ENCODE data around the gene PLCH1. TPM values are rescaled to one million over a fixed set of nuclear protein-coding genes. Genes with fewer than 3 reads are reported as not detected.

Gene PLCH1
- total and polyA plus RNA-seq, 4 donors, result 0.03 to 1.0 (median 0.22) TPM

DNA sequence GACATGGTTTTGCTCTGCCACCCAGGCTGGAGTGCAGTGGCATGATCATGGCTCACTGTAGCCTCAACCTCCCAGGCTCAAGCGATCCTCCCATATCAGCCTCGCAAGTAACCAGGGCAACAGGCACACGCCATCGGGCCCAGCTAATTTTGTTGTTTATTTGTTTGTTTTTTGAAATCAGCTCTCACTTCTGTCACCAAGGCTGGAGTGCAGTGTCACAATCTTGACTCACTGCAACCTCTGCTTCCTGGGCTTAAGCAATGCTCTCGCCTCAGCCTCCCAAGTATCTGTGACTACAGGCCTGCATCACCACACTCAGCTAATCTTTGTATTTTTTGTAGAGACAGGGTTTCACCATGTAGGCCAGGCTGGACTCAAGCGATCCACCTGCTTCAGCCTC, 26.3 kb upstream of the PLCH1 start:
- Histone ChIP-seq H3K27ac (ENCODE audit: low read depth in 1 of 2, low read length in 2 of 2) (no peak overlapping the region), H3K36me3 (ENCODE audit: control insufficient read depth in 4 of 4, insufficient read depth in 3 of 4, low read depth in 1 of 4, low read length in 3 of 4) (peaks cover 0 to 9% (median 2%) of the 10 kb centered on the region in 4 donors), H3K9me3 (ENCODE audit: control insufficient read depth in 4 of 4, low read length in 3 of 4) (peaks cover 0 to 7% (median 5%) of the 10 kb centered on the region in 4 donors), H3K4me3 (ENCODE audit: low read depth in 1 of 3, low read length in 3 of 3) (no peak overlapping the region), H3K4me1 (ENCODE audit: control insufficient read depth in 4 of 4, insufficient read depth in 4 of 4, low read length in 3 of 4) (no peaks in the 10 kb centered on the region), H3K27me3 (ENCODE audit: control insufficient read depth in 4 of 4, insufficient read depth in 4 of 4, low read length in 3 of 4) (no peaks in the 10 kb centered on the region), H3K9ac (ENCODE audit: low read depth in 1 of 2, low read length in 2 of 2) (no peak overlapping the region)
- 96% methylated on average over 6 of the region's 6 CpGs for WGBS
- TF ChIP-seq, protein P1, sequence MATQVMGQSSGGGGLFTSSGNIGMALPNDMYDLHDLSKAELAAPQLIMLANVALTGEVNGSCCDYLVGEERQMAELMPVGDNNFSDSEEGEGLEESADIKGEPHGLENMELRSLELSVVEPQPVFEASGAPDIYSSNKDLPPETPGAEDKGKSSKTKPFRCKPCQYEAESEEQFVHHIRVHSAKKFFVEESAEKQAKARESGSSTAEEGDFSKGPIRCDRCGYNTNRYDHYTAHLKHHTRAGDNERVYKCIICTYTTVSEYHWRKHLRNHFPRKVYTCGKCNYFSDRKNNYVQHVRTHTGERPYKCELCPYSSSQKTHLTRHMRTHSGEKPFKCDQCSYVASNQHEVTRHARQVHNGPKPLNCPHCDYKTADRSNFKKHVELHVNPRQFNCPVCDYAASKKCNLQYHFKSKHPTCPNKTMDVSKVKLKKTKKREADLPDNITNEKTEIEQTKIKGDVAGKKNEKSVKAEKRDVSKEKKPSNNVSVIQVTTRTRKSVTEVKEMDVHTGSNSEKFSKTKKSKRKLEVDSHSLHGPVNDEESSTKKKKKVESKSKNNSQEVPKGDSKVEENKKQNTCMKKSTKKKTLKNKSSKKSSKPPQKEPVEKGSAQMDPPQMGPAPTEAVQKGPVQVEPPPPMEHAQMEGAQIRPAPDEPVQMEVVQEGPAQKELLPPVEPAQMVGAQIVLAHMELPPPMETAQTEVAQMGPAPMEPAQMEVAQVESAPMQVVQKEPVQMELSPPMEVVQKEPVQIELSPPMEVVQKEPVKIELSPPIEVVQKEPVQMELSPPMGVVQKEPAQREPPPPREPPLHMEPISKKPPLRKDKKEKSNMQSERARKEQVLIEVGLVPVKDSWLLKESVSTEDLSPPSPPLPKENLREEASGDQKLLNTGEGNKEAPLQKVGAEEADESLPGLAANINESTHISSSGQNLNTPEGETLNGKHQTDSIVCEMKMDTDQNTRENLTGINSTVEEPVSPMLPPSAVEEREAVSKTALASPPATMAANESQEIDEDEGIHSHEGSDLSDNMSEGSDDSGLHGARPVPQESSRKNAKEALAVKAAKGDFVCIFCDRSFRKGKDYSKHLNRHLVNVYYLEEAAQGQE (IDR thresholded peaks at IDR 0.05), result no peak
- TF ChIP-seq SP1 (IDR thresholded peaks at IDR 0.05) (no peak), FOXA2 (IDR thresholded peaks at IDR 0.05) (no peak), RXRA (IDR thresholded peaks at IDR 0.05) (no peak), NR2F2 (IDR thresholded peaks at IDR 0.05) (no peak)
- DNase-seq (ENCODE audit: low spot score), result no peak

DNA sequence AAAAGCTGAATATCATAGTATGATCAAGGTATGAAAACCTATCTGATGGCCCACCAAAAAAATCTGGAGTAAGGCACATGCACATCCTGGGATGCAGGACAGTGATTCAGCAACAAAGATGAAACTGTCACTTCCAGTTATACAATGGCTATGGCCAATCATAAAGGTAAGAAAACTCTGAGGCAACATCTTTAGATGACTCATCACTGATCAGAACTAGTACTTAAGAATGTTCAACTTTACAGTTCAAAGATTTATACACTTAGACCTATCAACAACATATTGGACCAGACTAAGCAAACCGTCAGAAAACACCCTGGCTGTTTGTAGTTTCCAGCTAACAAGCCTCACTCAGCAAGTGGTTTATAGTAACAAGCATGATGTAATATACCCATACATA, 21.3 kb upstream of the PLCH1 start:
- Histone ChIP-seq H3K9ac (ENCODE audit: low read depth in 1 of 2, low read length in 2 of 2) (no peak overlapping the region), H3K36me3 (ENCODE audit: control insufficient read depth in 4 of 4, insufficient read depth in 3 of 4, low read depth in 1 of 4, low read length in 3 of 4) (peaks cover 0 to 7% (median 2%) of the 10 kb centered on the region in 4 donors), H3K27me3 (ENCODE audit: control insufficient read depth in 4 of 4, insufficient read depth in 4 of 4, low read length in 3 of 4) (no peaks in the 10 kb centered on the region), H3K9me3 (ENCODE audit: control insufficient read depth in 4 of 4, low read length in 3 of 4) (peaks cover 0 to 7% (median 5%) of the 10 kb centered on the region in 4 donors), H3K4me1 (ENCODE audit: control insufficient read depth in 4 of 4, insufficient read depth in 4 of 4, low read length in 3 of 4) (no peaks in the 10 kb centered on the region), H3K4me3 (ENCODE audit: low read depth in 1 of 3, low read length in 3 of 3) (no peak overlapping the region), H3K27ac (ENCODE audit: low read depth in 1 of 2, low read length in 2 of 2) (no peak overlapping the region)
- no peak for DNase-seq (ENCODE audit: low spot score)
- 95% methylated on average over 1 of the region's 1 CpG for WGBS
- TF ChIP-seq, protein P2, sequence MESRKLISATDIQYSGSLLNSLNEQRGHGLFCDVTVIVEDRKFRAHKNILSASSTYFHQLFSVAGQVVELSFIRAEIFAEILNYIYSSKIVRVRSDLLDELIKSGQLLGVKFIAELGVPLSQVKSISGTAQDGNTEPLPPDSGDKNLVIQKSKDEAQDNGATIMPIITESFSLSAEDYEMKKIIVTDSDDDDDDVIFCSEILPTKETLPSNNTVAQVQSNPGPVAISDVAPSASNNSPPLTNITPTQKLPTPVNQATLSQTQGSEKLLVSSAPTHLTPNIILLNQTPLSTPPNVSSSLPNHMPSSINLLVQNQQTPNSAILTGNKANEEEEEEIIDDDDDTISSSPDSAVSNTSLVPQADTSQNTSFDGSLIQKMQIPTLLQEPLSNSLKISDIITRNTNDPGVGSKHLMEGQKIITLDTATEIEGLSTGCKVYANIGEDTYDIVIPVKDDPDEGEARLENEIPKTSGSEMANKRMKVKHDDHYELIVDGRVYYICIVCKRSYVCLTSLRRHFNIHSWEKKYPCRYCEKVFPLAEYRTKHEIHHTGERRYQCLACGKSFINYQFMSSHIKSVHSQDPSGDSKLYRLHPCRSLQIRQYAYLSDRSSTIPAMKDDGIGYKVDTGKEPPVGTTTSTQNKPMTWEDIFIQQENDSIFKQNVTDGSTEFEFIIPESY (IDR thresholded peaks at IDR 0.05), result no peak
- TF ChIP-seq YY1 (IDR thresholded peaks at IDR 0.05) (no peak), NR2F2 (IDR thresholded peaks at IDR 0.05) (no peak), TAF1 (conservative IDR thresholded peaks at IDR 0.05) (no peak), FOXA1 (IDR thresholded peaks at IDR 0.05) (no peak), FOXA2 (IDR thresholded peaks at IDR 0.05) (no peak), HNF4G (IDR thresholded peaks at IDR 0.05) (no peak), GABPA (IDR thresholded peaks at IDR 0.05 in 1 of 2, conservative IDR thresholded peaks at IDR 0.05 in 1 of 2) (no peak), RAD21 (IDR thresholded peaks at IDR 0.05) (no peak), EGR1 (IDR thresholded peaks at IDR 0.05; ENCODE audit: low read depth in 2 of 2) (no peak), RXRA (IDR thresholded peaks at IDR 0.05) (no peak)
- TF ChIP-seq, protein P3, sequence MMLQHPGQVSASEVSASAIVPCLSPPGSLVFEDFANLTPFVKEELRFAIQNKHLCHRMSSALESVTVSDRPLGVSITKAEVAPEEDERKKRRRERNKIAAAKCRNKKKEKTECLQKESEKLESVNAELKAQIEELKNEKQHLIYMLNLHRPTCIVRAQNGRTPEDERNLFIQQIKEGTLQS (IDR thresholded peaks at IDR 0.05), result no peak
- TF ChIP-seq, protein P4, sequence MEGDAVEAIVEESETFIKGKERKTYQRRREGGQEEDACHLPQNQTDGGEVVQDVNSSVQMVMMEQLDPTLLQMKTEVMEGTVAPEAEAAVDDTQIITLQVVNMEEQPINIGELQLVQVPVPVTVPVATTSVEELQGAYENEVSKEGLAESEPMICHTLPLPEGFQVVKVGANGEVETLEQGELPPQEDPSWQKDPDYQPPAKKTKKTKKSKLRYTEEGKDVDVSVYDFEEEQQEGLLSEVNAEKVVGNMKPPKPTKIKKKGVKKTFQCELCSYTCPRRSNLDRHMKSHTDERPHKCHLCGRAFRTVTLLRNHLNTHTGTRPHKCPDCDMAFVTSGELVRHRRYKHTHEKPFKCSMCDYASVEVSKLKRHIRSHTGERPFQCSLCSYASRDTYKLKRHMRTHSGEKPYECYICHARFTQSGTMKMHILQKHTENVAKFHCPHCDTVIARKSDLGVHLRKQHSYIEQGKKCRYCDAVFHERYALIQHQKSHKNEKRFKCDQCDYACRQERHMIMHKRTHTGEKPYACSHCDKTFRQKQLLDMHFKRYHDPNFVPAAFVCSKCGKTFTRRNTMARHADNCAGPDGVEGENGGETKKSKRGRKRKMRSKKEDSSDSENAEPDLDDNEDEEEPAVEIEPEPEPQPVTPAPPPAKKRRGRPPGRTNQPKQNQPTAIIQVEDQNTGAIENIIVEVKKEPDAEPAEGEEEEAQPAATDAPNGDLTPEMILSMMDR (IDR thresholded peaks at IDR 0.05; ENCODE audit: low read depth, low read length, missing input control), result no peak
- TF ChIP-seq, protein P5, sequence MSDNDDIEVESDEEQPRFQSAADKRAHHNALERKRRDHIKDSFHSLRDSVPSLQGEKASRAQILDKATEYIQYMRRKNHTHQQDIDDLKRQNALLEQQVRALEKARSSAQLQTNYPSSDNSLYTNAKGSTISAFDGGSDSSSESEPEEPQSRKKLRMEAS (IDR thresholded peaks at IDR 0.05), result no peak
